Measurements from ENCODE around the gene CCDC86. TPM values are rescaled to one million over a fixed set of nuclear protein-coding genes. Genes with fewer than 3 reads are reported as not detected.

The CCDC86 gene
- total and polyA plus RNA-seq, 2 of the 4 experiments (the other 2 are of a cell fraction): 9.5 to 34.0 TPM

- no TSS peak for BruUV-seq (replicated peaks)
- ChIA-PET POLR2A (ENCODE audit: unreplicated experiment) (no interaction called here), CTCF (no interaction called here)
- no peak overlapping the region for H2BK5ac ChIP-seq (ENCODE audit: low read depth, low read length, poor library complexity, severe bottlenecking)
- H4K91ac ChIP-seq (ENCODE audit: insufficient read depth, low read depth, low read length): no peak overlapping the region
- peaks cover 47% of the 10 kb centered on the region for H3K27me3 ChIP-seq (ENCODE audit: control insufficient read depth, insufficient read depth, low read length)
- H3K9me3 ChIP-seq (ENCODE audit: control insufficient read depth, insufficient read depth, low read length): peaks cover 4% of the 10 kb centered on the region; the same call in 1 of the 2 replicates
- H2BK20ac ChIP-seq (ENCODE audit: low read depth, low read length): no peak overlapping the region
- in situ Hi-C loops (cut with MboI; ENCODE audit: low sequenced_read_pairs): no loop called here
- no peak overlapping the region for H3K4me2 ChIP-seq (ENCODE audit: low read depth, low read length)
- no peak overlapping the region for H3K9ac ChIP-seq (ENCODE audit: low read depth, low read length)
- H4K5ac ChIP-seq (ENCODE audit: low read depth, low read length): no peak overlapping the region
- ATAC-seq (ENCODE audit: low read depth) (no peak), DNase-seq (no peak)
- H3K56ac ChIP-seq (ENCODE audit: extremely low read depth, insufficient read depth, low read length): no peak overlapping the region
- no peak overlapping the region for H4K8ac ChIP-seq (ENCODE audit: low read depth in 2 of 2, low read length in 2 of 2)
- H3K27ac ChIP-seq (ENCODE audit: insufficient read depth, low read length): no peak overlapping the region
- intact Hi-C loops (cut with micrococcal nuclease): no loop called here
- no peak overlapping the region for H2BK120ac ChIP-seq (ENCODE audit: low read depth, low read length)
- no peaks in the 10 kb centered on the region for H3K36me3 ChIP-seq (ENCODE audit: control insufficient read depth, insufficient read depth, low read length)
- no peaks in the 10 kb centered on the region for H3K9me1 ChIP-seq (ENCODE audit: insufficient read depth, low read length)
- H3K4me3 ChIP-seq (ENCODE audit: insufficient read depth, low read depth, low read length): no peak overlapping the region
- H3K4ac ChIP-seq (ENCODE audit: low read depth, low read length): no peak overlapping the region
- no peaks in the 10 kb centered on the region for H3K4me1 ChIP-seq (ENCODE audit: control insufficient read depth, insufficient read depth, low read length)
- no peak overlapping the region for H3K23ac ChIP-seq (ENCODE audit: low read depth, low read length)
- no peak overlapping the region for H2BK15ac ChIP-seq (ENCODE audit: low read depth, low read length)
- no peak overlapping the region for H3K18ac ChIP-seq (ENCODE audit: low read depth, low read length)
- dilution Hi-C loops (cut with HindIII; ENCODE audit: low sequenced_read_pairs, unreplicated experiment): no loop called here
- no peaks in the 10 kb centered on the region for H4K20me1 ChIP-seq (ENCODE audit: insufficient read depth, low read length)
- WGBS, 2 experiments (ENCODE audit: extremely low coverage in 2 of 2, insufficient read length in 1 of 2): 62% methylated on average over 3 of the region's 17 CpGs; no CpG with 5 or more reads in 1 of the 2 experiments
- H3K14ac ChIP-seq (replicated peaks; ENCODE audit: low read depth, low read length): no peak overlapping the region
- no peaks in the 10 kb centered on the region for H3K79me1 ChIP-seq (ENCODE audit: low read depth in 1 of 2, low read length in 2 of 2)
- no peak overlapping the region for H2AK9ac ChIP-seq (replicated peaks; ENCODE audit: low read depth, low read length, poor library complexity)
- TF ChIP-seq FOS (IDR thresholded peaks at IDR 0.05; ENCODE audit: low read depth, low read length) (no peak), CHD1 (IDR thresholded peaks at IDR 0.05; ENCODE audit: low read depth, low read length) (no peak), BHLHE40 (IDR thresholded peaks at IDR 0.05; ENCODE audit: low read depth, low read length) (no peak), MAZ (IDR thresholded peaks at IDR 0.05; ENCODE audit: borderline replicate concordance, low read depth, low read length) (no peak), NFE2L2 (IDR thresholded peaks at IDR 0.05; ENCODE audit: low read depth, low read length) (no peak), MXI1 (IDR thresholded peaks at IDR 0.05; ENCODE audit: borderline replicate concordance, low read depth, low read length) (no peak), SMC3 (IDR thresholded peaks at IDR 0.05; ENCODE audit: low read depth, low read length) (no peak)
- TF ChIP-seq, protein P1, sequence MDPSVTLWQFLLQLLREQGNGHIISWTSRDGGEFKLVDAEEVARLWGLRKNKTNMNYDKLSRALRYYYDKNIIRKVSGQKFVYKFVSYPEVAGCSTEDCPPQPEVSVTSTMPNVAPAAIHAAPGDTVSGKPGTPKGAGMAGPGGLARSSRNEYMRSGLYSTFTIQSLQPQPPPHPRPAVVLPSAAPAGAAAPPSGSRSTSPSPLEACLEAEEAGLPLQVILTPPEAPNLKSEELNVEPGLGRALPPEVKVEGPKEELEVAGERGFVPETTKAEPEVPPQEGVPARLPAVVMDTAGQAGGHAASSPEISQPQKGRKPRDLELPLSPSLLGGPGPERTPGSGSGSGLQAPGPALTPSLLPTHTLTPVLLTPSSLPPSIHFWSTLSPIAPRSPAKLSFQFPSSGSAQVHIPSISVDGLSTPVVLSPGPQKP (IDR thresholded peaks at IDR 0.05; ENCODE audit: borderline replicate concordance, low read depth, low read length): no peak
- TF ChIP-seq, protein P2, sequence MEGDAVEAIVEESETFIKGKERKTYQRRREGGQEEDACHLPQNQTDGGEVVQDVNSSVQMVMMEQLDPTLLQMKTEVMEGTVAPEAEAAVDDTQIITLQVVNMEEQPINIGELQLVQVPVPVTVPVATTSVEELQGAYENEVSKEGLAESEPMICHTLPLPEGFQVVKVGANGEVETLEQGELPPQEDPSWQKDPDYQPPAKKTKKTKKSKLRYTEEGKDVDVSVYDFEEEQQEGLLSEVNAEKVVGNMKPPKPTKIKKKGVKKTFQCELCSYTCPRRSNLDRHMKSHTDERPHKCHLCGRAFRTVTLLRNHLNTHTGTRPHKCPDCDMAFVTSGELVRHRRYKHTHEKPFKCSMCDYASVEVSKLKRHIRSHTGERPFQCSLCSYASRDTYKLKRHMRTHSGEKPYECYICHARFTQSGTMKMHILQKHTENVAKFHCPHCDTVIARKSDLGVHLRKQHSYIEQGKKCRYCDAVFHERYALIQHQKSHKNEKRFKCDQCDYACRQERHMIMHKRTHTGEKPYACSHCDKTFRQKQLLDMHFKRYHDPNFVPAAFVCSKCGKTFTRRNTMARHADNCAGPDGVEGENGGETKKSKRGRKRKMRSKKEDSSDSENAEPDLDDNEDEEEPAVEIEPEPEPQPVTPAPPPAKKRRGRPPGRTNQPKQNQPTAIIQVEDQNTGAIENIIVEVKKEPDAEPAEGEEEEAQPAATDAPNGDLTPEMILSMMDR (conservative IDR thresholded peaks at IDR 0.05; ENCODE audit: low read depth, low read length): no peak
- H2AK5ac ChIP-seq (ENCODE audit: low read depth, low read length): no peak overlapping the region
- H2AFZ ChIP-seq (replicated peaks; ENCODE audit: low read length, poor library complexity): no peak overlapping the region
These were observed 43.9 kb upstream of the CCDC86 start for GRCh38 chr11:60797846-60798630.

All from IMR-90 (cell line).